ENCODE measurements around the gene AFG1L. TPM values are rescaled to one million over a fixed set of nuclear protein-coding genes. Genes with fewer than 3 reads are reported as not detected.

Gene AFG1L
- total and polyA plus RNA-seq, 7 donors: 2.1 to 6.9 (median 3.5) TPM

DNA sequence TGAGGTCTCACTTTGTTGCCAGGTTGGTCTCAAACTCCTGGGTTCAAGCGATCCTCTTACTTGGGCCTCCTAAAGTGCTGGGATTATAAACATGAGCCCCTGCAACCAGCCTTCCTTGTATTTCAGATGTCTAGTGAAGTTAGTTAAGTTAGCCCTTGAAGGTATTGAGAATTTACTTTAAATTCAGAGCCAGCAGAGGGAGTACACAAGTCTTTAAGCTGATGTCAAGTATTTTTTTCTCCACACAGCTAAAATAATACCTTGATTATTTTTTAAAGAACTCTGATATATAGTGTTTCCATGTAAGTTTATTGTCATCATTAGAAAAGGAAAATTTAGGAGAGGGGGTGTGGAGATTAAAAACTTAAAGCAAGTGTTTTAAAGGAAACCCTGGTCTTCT, 275.7 kb downstream of the AFG1L start:
- WGBS, 2 donors: 96 to 98% methylated on average over 1 of the region's 1 CpG
- H3K27ac ChIP-seq: peak overlapping the region in 1 of 4 donors; percentile 8
- H3K27me3 ChIP-seq: no peaks in the 10 kb centered on the region
- TF ChIP-seq POLR2A (IDR thresholded peaks at IDR 0.05) (no peak), POLR2AphosphoS5 (IDR thresholded peaks at IDR 0.05) (no peak), EP300 (IDR thresholded peaks at IDR 0.05) (no peak)
- TF ChIP-seq, protein P1, sequence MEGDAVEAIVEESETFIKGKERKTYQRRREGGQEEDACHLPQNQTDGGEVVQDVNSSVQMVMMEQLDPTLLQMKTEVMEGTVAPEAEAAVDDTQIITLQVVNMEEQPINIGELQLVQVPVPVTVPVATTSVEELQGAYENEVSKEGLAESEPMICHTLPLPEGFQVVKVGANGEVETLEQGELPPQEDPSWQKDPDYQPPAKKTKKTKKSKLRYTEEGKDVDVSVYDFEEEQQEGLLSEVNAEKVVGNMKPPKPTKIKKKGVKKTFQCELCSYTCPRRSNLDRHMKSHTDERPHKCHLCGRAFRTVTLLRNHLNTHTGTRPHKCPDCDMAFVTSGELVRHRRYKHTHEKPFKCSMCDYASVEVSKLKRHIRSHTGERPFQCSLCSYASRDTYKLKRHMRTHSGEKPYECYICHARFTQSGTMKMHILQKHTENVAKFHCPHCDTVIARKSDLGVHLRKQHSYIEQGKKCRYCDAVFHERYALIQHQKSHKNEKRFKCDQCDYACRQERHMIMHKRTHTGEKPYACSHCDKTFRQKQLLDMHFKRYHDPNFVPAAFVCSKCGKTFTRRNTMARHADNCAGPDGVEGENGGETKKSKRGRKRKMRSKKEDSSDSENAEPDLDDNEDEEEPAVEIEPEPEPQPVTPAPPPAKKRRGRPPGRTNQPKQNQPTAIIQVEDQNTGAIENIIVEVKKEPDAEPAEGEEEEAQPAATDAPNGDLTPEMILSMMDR (IDR thresholded peaks at IDR 0.05): no peak
- no peak overlapping the region for H3K4me3 ChIP-seq
- intact Hi-C loops (cut with DNase I): no loop called here
- no peaks in the 10 kb centered on the region for H3K9me3 ChIP-seq
- H3K36me3 ChIP-seq: peaks cover 0 to 58% (median 24%) of the 10 kb centered on the region in 4 donors
- no peak for DNase-seq
- H3K4me1 ChIP-seq: peaks cover 0 to 84% (median 72%) of the 10 kb centered on the region in 4 donors

DNA sequence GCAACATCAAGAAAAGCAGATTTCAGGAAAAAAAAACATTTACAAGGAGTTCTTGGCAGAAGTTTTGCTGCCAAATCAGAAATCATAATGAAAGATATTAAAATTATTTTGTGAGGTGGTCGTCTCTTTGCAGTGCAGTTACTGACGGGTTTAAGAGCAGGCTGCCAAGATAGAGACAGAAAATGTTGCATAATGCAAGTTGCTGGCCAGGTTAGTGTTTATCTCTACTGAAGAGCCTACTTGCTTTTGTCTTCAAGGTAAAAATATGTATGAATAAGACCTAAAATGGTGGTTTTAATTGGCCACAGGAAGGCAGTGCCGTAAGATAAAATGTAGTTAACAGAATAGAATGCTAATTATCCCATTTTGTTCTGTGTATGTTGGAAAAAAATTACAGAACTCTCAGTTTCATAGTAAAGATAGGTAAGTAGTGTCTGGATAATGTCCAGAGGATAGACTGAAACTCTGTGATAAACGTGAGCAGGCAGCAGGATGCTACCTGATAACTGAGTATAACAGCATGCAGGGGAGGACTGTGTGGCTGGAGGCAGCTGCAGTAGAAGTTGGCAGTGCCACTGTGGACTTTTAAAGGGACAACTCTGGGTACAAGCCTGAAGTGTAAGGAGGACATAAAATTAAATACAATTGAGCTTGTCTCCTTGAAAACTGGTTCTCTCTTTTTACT, 279.7 kb downstream of the AFG1L start:
- intact Hi-C loops (cut with DNase I): no loop called here
- Histone ChIP-seq H3K27ac (peak overlapping the region in 3 of 4 donors; percentile 37 to 85 (median 52)), H3K27me3 (no peaks in the 10 kb centered on the region), H3K4me3 (peak overlapping the region in 1 of 4 donors; percentile 9), H3K4me1 (peaks cover 0 to 85% (median 75%) of the 10 kb centered on the region in 4 donors), H3K9me3 (no peaks in the 10 kb centered on the region), H3K36me3 (peaks cover 0 to 32% (median 10%) of the 10 kb centered on the region in 4 donors)
- 51 to 68% methylated on average over 4 of the region's 4 CpGs for WGBS, 2 donors
- no peak for DNase-seq
- TF ChIP-seq POLR2AphosphoS5 (IDR thresholded peaks at IDR 0.05): peak in 1 of 4 donors; percentile 28
- TF ChIP-seq, protein P1 (IDR thresholded peaks at IDR 0.05): no peak

Small RNA genes lying within 50 kb of the gene (small RNA-seq; reads per million reads assigned to genes)
- gene AL356121.1 (0 reads per million in 3 donors), gene AL391646.1 (0 reads per million in 3 donors), gene RNA5SP212 (0 reads per million in 3 donors), gene RNU6-1144P (0 reads per million in 3 donors), gene RNU6-770P (0 reads per million in 3 donors), gene Z98742.2 (0 reads per million in 3 donors)

Other genes starting within 250 kb of the AFG1L start
- gene OSTM1, start 220.3 kb upstream of the AFG1L start, total RNA-seq: 100 to 1,000 TPM in 2 of 4 donors, 10 to 100 TPM in 2; 48.9 to 267 (median 106) TPM
- gene OSTM1, start 220.3 kb upstream of the AFG1L start, polyA plus RNA-seq: 10 to 100 TPM in 1 of 3 donors, 1 to 10 TPM in 2; 3.6 to 10.6 (median 9.5) TPM
- gene NR2E1, start 129.0 kb upstream of the AFG1L start, total RNA-seq: not detected
- gene NR2E1, start 129.0 kb upstream of the AFG1L start, polyA plus RNA-seq: not detected
- gene SNX3, start 34.0 kb upstream of the AFG1L start, total RNA-seq: 100 to 1,000 TPM; 160 to 221 (median 217) TPM
- 100 to 1,000 TPM; 135 to 242 (median 241) TPM for gene SNX3, start 34.0 kb upstream of the AFG1L start, polyA plus RNA-seq